Loucy (cell line): ENCODE measurements around the gene CPT2.

Experiments used
- CTCF ChIP-seq: fragments of 200-600 bp; sonication (generic); conservative IDR thresholded peaks from 2 replicates; pipeline ENCODE4 v1.5.1; 2014; ENCODE audit warnings: mild to moderate bottlenecking, antibody characterized with exemption, low read length
- EZH2phosphoT487 ChIP-seq: fragments of 200-600 bp; IDR thresholded peaks from 2 replicates; pipeline ENCODE4 v1.6.1; 2018; ENCODE audit warnings: antibody characterized with exemption, mild to moderate bottlenecking, moderate library complexity, borderline replicate concordance

GRCh38 chr1:53256511-53257453 is 60.2 kb downstream of the CPT2 start:
- TF ChIP-seq CTCF (no peak), EZH2phosphoT487 (no peak)
